Measurements from ENCODE around the gene COL16A1.
A peak's percentile ranks its signal among the peaks of the same experiment; 100 is the strongest.

GRCh38 chr1:31663622-31664452, 40.0 kb downstream of the COL16A1 start:
- TF ChIP-seq CTCF (IDR thresholded peaks at IDR 0.05 in 4 of 5, conservative IDR thresholded peaks at IDR 0.05 in 1 of 5) (peak; percentile 88 to 96 (median 94)), POLR2A (IDR thresholded peaks at IDR 0.05) (no peak)

Data from gastrocnemius medialis (tissue), 4 donors.